ENCODE measurements around the gene SLC7A1. TPM values are rescaled to one million over a fixed set of nuclear protein-coding genes. Genes with fewer than 3 reads are reported as not detected.
"Not testable (repeated sequence)": the region's sequence is repeated elsewhere in the genome, so short reads cannot be mapped to it uniquely, and the experiment has no call there.

Gene SLC7A1
- polyA plus RNA-seq (2011; rRNA removed) = 14.7 and 18.8 TPM in 2 replicates
- 28.7 and 35.0 TPM in 2 replicates for polyA minus RNA-seq (2011; rRNA and poly(A)+ RNA removed)

DNA sequence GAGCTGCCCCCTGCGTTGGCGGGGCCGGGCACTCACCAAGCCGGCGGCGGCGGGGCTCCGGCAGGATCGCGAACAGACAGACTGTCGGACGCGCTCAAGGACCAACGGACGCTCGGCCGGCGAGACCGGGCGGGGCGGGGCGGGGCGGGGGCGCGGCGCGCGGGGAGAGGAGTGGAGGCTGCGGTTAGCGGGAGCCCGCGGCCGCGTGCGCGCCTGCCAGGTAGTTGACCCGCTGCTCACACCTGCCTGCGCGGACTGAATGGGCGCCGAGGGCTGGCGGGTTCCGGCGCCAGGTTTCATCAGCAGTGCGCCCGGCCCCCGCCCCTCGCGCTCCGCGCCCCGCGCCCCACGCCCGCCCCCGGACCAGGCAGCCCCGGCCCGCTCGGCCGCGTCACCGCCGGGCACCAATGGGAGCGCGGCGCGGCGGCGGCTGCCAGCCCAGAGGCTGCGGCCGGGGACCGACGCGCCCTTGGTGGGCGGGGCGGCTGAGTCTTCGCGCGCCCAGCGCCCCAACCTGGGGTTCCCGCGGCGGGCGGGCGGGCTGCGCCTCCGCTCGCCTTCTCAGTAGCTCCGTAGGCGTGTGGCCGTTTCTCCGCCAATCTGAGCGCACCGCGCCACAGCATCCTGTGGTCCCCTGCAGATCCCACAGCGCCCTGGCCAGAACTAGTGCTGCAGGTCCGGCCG, at the start of gene SLC7A1:
SLC7A1 (minus strand) TSS at position 309 of the 684 bp plus-strand sequence. CDS start 59,500 bp downstream, outside the sequence.
- ChIA-PET CTCF (no interaction called here), POLR2A (interaction anchor here (0.7 to 0.9 kb wide), 2 partner anchors 107 to 255 kb away, joined by 3 read pairs; partner anchors contain the start of gene UBL3)
- DNase-seq (ENCODE audit: low read depth, low spot score) = no peak

DNA sequence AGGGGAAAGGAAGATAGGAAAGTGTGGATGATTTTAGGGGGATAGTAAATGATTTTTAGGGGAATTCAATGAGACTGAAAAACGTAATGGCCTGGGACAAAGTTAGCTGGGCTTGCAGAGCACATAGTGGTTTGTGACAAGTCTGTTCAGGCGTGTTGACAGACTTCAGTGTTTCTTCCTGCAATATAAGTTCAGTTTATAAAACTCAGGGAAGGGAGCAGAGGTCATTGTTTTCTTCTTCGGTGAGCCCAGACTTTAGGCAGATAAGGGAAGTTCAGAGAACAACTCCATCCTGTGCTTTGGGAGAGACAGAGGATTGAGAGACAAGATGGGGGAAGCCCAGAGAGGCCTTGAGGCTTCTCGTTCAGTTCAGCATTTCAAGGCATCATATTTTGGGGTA, 45.2 kb upstream of the SLC7A1 start:
- TF ChIP-seq, protein P1, sequence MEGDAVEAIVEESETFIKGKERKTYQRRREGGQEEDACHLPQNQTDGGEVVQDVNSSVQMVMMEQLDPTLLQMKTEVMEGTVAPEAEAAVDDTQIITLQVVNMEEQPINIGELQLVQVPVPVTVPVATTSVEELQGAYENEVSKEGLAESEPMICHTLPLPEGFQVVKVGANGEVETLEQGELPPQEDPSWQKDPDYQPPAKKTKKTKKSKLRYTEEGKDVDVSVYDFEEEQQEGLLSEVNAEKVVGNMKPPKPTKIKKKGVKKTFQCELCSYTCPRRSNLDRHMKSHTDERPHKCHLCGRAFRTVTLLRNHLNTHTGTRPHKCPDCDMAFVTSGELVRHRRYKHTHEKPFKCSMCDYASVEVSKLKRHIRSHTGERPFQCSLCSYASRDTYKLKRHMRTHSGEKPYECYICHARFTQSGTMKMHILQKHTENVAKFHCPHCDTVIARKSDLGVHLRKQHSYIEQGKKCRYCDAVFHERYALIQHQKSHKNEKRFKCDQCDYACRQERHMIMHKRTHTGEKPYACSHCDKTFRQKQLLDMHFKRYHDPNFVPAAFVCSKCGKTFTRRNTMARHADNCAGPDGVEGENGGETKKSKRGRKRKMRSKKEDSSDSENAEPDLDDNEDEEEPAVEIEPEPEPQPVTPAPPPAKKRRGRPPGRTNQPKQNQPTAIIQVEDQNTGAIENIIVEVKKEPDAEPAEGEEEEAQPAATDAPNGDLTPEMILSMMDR (IDR thresholded peaks at IDR 0.05; ENCODE audit: low read depth, low read length) = no peak
- Histone ChIP-seq H3K27ac (ENCODE audit: low read depth, low read length) (no peak overlapping the region), H3K27me3 (ENCODE audit: control insufficient read depth, insufficient read depth, low read length) (peaks cover 2% of the 10 kb centered on the region), H3K9me3 (ENCODE audit: control insufficient read depth, insufficient read depth, low read length) (no peaks in the 10 kb centered on the region), H3K4me3 (ENCODE audit: low read depth, low read length) (no peak overlapping the region)
- no peak for DNase-seq (ENCODE audit: low read depth, low spot score)
- CTCF ChIA-PET = no interaction called here
- POLR2A ChIA-PET = no interaction called here

More for the DNA sequence above, at the start of gene SLC7A1:
- H3K27ac ChIP-seq (ENCODE audit: low read depth, low read length) = peak within 1 kb of the TSS; percentile 89
- H3K9me3 ChIP-seq (ENCODE audit: control insufficient read depth, insufficient read depth, low read length) = no peaks in the 10 kb centered on the region
- TF ChIP-seq, protein P1 (IDR thresholded peaks at IDR 0.05; ENCODE audit: low read depth, low read length) = no peak
- no peaks in the 10 kb centered on the region for H3K27me3 ChIP-seq (ENCODE audit: control insufficient read depth, insufficient read depth, low read length)
- H3K4me3 ChIP-seq (ENCODE audit: low read depth, low read length) = peak within 1 kb of the TSS; percentile 78

DNA sequence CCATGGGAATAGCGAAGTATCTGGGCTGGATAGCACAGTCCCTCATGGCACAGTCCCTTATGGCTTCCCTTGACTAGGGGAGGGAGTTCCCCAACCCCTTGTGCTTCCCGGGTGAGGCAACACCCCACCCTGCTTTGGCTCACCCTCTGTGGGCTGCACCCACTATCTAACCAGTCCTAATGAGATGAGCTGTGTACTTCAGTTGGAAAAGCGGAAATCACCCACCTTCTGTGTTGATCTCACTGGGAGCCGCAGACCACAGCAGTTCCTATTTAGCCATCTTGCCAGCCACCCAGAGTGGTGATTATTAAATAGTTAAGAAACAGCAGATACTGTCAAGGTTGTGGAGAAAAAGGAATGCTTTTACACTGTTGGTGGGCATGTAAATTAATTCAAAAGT, 41.3 kb upstream of the SLC7A1 start:
- H3K27ac ChIP-seq (ENCODE audit: low read depth, low read length); H3K9me3 ChIP-seq (ENCODE audit: control insufficient read depth, insufficient read depth, low read length); H3K4me3 ChIP-seq (ENCODE audit: low read depth, low read length); DNase-seq (ENCODE audit: low read depth, low spot score); H3K27me3 ChIP-seq (ENCODE audit: control insufficient read depth, insufficient read depth, low read length); POLR2A ChIA-PET; CTCF ChIA-PET: not testable (repeated sequence)

DNA sequence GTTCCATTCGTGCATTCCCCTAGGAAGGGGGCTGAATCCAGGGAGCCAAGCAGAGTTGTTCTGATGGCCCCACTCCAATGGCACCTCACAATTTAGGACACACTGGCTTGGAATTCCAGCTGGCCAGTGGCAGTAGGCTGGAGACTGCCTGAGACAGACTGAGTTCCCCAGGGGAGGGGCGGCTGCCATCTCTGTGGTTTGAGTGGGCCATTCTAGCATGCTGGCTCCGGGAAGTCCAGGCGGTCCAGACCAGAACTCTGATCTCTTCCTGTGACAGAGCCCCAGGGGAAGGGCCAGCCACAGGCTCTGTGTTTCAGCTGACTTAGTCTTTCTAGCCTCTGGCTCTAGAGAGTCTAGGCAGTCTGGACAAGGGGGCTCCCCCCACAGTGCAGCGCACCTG, 29.5 kb upstream of the SLC7A1 start:
- POLR2A ChIA-PET = no interaction called here
- no peak overlapping the region for H3K4me3 ChIP-seq (ENCODE audit: low read depth, low read length)
- DNase-seq (ENCODE audit: low read depth, low spot score) = no peak
- CTCF ChIA-PET = no interaction called here
- TF ChIP-seq, protein P1 (IDR thresholded peaks at IDR 0.05; ENCODE audit: low read depth, low read length) = no peak
- H3K9me3 ChIP-seq (ENCODE audit: control insufficient read depth, insufficient read depth, low read length) = no peaks in the 10 kb centered on the region
- no peak overlapping the region for H3K27ac ChIP-seq (ENCODE audit: low read depth, low read length)
- H3K27me3 ChIP-seq (ENCODE audit: control insufficient read depth, insufficient read depth, low read length) = no peaks in the 10 kb centered on the region

DNA sequence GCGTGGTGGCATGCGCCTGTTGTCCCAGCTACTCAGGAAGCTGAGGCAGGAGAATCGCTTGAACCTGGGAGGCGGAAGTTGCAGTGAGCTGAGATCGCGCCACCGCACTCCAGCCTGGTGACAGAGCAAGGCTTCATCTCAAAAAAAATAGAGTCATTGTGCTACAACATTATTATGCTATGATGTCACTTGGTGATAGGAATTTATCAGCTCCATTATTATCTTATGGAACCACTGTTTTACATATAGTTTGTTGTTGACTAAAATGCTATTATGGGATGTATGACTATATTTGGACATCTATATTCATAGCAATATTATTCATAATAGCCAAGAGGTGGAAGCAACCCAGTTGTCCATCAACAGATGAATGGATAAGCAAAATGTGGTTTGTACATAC, 26.4 kb upstream of the SLC7A1 start:
- TF ChIP-seq, protein P1 (IDR thresholded peaks at IDR 0.05; ENCODE audit: low read depth, low read length) = no peak
- no peak overlapping the region for H3K4me3 ChIP-seq (ENCODE audit: low read depth, low read length)
- CTCF ChIA-PET = no interaction called here
- no peaks in the 10 kb centered on the region for H3K9me3 ChIP-seq (ENCODE audit: control insufficient read depth, insufficient read depth, low read length)
- POLR2A ChIA-PET = no interaction called here
- no peak overlapping the region for H3K27ac ChIP-seq (ENCODE audit: low read depth, low read length)
- DNase-seq (ENCODE audit: low read depth, low spot score) = no peak
- no peaks in the 10 kb centered on the region for H3K27me3 ChIP-seq (ENCODE audit: control insufficient read depth, insufficient read depth, low read length)

Data from AG04450 (cell line).